Stimulated activated CD8-positive, alpha-beta memory T cell treated with anti-CD3 and anti-CD28 coated beads, Interleukin-7, amount 100 ng/mL, for 1 hour (primary cell): Measurements from ENCODE around the gene DMRTB1.

Experiments used
- DNase-seq, 2 donors: peaks; one replicate each; pipeline ENCODE4 v3.0.0-alpha.2; 2020; ENCODE audit warnings: low read depth in 2 of 2

Gene DMRTB1

GRCh38 chr1:53508056-53508990 lies 49.1 kb downstream of the DMRTB1 start:
- no peak for DNase-seq

- no peak for DNase-seq
These were observed 49.9 kb downstream of the DMRTB1 start for GRCh38 chr1:53508991-53509666.

GRCh38 chr1:53509775-53510174 lies 50.6 kb downstream of the DMRTB1 start:
- no peak for DNase-seq

- DNase-seq, result no peak
These were observed 51.0 kb downstream of the DMRTB1 start for GRCh38 chr1:53510215-53510614.

- no peak for DNase-seq
These were observed 52.2 kb downstream of the DMRTB1 start for GRCh38 chr1:53511323-53511932.

GRCh38 chr1:53511933-53512806 lies 53.0 kb downstream of the DMRTB1 start:
- DNase-seq, result no peak

GRCh38 chr1:53512807-53513755 lies 53.9 kb downstream of the DMRTB1 start:
- DNase-seq, result no peak

GRCh38 chr1:53513846-53514245 lies 54.6 kb downstream of the DMRTB1 start:
- DNase-seq, result no peak

GRCh38 chr1:53514436-53514835 lies 55.2 kb downstream of the DMRTB1 start:
- no peak for DNase-seq

GRCh38 chr1:53516181-53516580 lies 57.0 kb downstream of the DMRTB1 start:
- DNase-seq, result no peak
